ENCODE results near the gene SMYD3.
"Not testable (repeated sequence)": the region's sequence is repeated elsewhere in the genome, so short reads cannot be mapped to it uniquely, and the experiment has no call there.

- TF ChIP-seq CTCF (IDR thresholded peaks at IDR 0.05; ENCODE audit: low read length); EZH2phosphoT487 (IDR thresholded peaks at IDR 0.05; ENCODE audit: low read length); EZH2 (optimal IDR thresholded peaks at IDR 0.05; ENCODE audit: low read depth, low read length): not testable (repeated sequence)
These were observed 183.0 kb downstream of the SMYD3 start for GRCh38 chr1:246324033-246324432.
